ENCODE data around the gene SLC7A8.

Gene SLC7A8

GRCh38 chr14:23129759-23130316 is 53.6 kb downstream of the SLC7A8 start:
- DNase-seq (ENCODE audit: low read depth): no peak

- DNase-seq (ENCODE audit: low read depth): no peak
Measured at GRCh38 chr14:23128969-23129758, 54.3 kb downstream of the SLC7A8 start.

DNA sequence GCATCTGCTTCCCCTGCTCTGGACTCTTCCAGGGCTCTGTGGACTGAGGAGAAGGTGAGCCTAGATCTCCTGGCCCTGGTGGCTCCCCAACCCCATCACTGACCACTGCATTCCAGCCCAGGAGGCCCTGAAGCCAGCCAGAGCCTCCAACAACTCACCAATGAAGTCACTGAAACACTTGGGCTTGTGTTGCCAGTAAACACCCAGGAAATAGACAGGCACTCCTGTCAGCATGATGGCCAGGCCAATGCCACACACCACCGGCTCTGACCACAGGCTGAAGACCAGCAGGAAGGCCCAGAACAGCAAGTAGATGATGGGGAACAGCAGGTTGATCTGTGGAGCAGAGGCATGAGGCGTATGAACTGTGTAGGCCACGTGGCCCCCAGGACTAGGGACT is 55.6 kb downstream of the SLC7A8 start:
- DNase-seq (ENCODE audit: low read depth): no peak

- DNase-seq (ENCODE audit: low read depth): no peak
Measured at GRCh38 chr14:23126548-23127278, 56.7 kb downstream of the SLC7A8 start.

- DNase-seq (ENCODE audit: low read depth): no peak
Measured at GRCh38 chr14:23125933-23126524, 57.4 kb downstream of the SLC7A8 start.

- DNase-seq (ENCODE audit: low read depth): no peak
Measured at GRCh38 chr14:23125011-23125410, 58.4 kb downstream of the SLC7A8 start.

DNA sequence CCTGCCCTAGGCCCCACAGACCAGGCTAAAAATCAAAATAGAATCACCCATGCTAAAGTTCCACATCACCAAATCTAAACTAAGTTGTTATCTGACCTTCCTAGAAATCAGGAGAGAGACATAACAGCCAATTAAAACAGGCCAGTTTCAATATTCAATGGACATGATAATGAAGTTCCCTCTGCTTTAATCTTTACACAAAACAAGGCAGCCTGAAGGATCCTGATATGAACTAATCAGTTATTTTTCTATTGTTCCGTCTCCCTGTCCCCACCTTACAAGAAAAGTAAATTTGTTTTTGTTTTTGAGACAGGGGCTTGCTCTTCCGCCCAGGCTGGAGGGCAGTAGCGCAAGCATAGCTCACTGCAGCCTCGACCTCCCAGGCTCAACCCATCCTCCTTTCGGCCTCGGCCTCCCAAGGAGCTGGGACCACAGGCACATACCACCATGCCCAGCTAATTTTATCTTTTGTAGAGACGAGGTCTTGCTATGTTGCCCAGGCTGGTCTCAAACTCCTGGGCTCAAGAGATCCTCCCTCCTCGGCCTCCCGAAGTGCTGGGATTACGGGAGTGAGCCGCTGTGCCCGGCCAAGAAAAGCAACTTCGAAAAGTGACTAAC is 59.0 kb downstream of the SLC7A8 start:
- DNase-seq (ENCODE audit: low read depth): no peak

DNA sequence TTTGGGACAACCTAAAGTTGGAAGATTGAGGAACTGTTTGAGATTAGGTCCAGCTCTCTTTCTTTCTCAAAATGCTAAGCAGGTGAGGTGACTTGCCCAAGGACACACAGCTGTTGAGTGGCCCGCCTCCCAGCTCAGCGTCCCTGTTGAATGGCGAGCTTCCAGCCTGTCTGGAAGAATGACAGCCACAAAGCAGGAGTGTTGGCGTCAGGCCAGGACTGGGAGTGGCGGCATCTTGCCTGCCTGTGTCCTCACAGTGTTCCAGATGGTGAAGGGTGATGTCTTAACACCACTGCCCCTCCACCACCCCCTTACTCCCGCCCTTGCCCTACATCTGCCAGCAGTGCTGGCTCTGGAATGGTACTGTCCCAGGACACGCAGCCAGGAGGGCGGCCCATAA is 60.0 kb downstream of the SLC7A8 start:
- no peak for DNase-seq (ENCODE audit: low read depth)

DNA sequence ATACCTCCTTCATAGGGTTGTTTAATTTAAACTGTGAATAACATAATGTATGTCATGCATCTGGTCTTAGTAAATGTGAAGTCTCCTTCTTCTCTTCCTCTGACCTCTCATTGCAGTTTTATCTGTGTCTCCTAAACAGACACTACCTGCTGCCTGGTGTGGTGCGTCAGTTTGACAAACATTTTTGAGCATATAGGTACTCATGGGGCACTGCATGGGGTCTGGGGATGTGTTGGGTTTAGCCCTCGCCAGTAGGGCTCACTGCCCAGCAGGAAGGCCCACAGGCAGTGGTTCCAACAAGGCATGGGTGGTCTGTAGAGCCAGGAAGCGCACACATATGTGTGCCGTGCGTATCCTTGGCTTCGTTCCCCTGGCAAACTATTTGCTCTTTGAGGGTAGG is 61.4 kb downstream of the SLC7A8 start:
- DNase-seq (ENCODE audit: low read depth): no peak

GRCh38 chr14:23121361-23121771 is 62.1 kb downstream of the SLC7A8 start:
- no peak for DNase-seq (ENCODE audit: low read depth)

- peak; percentile 60 for DNase-seq (ENCODE audit: low read depth)
Measured at GRCh38 chr14:23120541-23121251, 62.8 kb downstream of the SLC7A8 start.

DNA sequence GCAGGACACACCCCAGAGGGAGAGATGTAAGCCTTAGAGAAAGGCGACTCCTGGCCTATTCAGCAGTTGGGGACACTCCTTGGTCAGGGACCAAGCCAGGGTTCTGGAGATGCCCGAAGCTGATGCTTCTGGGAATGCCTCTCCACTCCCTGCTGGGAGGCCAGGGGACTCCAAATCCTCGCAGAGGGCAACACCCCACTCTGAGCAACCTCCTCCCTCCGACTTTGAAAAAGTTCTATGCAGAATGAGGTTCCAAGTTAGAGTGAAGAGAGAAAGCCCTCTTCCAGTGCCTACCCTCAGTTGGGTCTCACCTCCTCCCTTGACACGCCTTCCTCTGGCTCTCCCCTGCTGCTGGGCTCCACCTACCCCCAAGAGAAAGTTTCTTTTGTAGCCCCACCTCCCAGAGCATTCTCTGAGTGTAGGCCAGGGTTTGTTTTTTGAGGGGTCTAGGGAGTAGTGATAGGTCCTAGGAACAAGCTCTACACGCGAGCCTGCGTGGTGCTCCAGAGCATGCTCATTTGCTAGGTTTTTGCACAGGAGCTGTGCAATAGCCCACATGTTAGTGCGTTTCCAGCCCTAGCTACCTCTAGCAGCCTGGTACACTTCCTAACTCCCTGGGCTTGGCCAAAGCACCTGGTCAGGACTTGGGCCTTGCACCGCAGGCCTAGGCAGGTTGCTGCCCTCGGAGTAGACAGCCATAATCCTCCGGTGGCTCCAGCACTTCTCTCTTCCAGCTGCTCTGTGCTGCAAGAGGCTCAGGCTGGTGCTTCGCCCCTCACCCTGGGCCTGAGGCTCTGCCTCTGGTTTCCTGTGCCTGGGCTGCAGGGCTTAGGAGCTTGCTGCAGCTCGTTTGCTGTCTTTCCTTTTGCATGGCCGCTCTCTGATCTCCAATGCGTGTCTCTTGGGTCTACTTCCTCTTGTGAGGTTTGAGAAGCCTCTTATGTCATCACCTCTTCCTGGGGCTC is 63.8 kb downstream of the SLC7A8 start:
- DNase-seq (ENCODE audit: low read depth): no peak

- DNase-seq (ENCODE audit: low read depth): no peak
Measured at GRCh38 chr14:23118506-23119362, 64.7 kb downstream of the SLC7A8 start, which contains the start of gene CEBPE. Gene CEBPE (minus strand): TSS chr14:23119255. CDS start chr14:23119091, 164 bp downstream.

DNA sequence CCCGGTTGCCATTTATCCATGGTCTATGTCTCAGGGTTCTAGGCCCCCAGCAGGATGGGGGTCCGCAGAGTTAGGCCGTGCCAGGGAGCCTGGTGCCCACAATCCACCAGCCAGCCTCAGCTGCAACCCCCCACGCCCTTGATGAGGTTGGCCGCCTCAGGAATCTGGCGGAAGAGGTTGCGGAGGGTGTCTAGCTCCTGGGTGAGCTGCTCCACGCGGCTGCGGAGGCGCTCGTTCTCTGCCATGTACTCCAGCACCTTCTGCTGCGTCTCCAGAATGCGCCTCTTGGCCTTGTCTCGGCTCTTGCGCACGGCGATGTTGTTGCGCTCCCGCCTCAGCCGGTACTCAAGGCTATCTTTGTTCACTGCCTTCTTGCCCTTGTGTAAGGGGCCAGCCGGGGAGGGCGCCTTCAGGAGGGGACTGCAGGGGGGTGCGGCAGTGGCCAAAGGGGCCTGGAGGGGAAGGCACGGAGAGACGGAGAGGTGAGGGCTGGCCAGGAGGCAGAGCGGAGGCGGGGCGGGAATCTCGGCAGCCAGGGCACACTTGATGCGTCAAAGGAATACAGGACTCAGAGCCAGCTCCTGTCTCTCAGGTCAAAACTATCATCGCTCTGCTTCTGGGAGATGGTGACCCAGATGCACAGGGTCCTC is 66.0 kb downstream of the SLC7A8 start:
- DNase-seq (ENCODE audit: low read depth): no peak

DNA sequence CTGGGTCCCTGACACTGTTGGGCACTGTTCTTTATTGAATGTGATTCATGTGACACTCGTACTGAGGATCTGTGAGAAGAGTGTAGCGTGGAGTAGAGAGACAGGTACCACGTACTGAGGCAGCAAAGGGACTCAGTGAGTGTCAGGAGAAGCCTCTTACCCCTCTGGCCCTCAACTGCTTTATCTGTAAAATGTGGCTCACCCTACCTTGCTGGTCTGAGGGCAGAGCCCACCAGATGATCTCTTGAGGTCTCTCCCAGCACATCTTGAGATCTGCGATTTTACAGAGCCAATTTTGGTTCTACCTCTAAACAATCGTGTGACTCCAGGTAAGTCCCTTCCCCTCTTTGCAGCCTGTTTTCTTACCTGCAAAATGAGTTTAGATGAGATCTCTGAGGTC is 67.5 kb downstream of the SLC7A8 start:
- DNase-seq (ENCODE audit: low read depth): no peak

GRCh38 chr14:23115039-23115731 is 68.3 kb downstream of the SLC7A8 start:
- DNase-seq (ENCODE audit: low read depth): no peak

DNA sequence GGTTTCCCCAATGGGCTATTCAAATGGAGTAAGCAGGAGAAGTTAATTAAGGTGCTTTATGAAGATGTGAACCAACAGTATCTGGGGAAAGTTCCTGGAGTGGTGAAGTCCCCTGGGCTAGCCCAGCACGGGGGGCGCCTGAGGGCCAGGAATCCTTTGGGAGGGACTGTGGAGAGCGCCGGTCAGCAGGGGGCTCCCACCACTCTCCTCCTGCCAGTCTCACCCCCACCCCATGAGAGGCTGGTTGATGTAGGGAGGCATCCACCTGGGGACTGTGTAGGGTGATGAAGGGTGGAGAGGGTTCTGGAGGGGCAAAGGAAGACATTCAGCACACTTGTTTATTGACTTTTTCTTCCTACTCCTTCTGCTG is 68.8 kb downstream of the SLC7A8 start:
- DNase-seq (ENCODE audit: low read depth): no peak

GRCh38 chr14:23114120-23114458 is 69.4 kb downstream of the SLC7A8 start:
- DNase-seq (ENCODE audit: low read depth): no peak
